ENCODE results near the gene VASP. TPM values are rescaled to one million over a fixed set of nuclear protein-coding genes. Genes with fewer than 3 reads are reported as not detected.

VASP gene
- total and polyA plus RNA-seq, 2 of the 13 experiments (the other 11 are each of a cell fraction or from before 2014, with no cell fraction given) = 41.8 to 67.1 TPM

DNA sequence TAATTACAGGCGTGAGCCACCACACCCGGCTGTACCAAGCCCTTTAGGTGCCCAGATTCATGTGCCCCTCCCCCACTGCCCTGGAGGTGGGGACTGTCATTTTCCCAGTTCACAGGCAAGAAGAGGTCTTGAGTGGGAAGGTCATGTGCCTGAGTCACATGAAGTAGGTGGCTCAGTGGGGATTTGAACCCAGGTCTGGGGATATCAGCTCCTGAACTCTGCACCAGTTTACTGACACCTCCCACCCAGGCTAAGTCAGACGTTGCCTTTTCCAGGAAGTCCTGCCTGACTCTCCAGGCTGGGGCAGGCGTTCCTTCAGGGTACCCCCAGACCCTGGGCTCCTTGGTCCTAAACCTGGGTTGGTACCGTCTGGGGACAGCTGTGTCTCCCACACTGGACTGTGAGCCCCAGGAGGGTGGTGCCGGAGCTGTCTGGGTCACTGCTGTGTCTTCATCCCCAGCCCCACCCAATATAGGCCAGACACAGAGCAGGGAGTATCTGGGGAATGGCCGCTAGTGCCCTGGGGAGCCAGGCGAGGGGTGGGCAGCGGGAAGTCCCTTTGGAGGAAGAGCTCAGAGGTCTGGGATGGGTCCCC lies 8.6 kb downstream of the VASP start (continued):
- TF ChIP-seq, protein P1, sequence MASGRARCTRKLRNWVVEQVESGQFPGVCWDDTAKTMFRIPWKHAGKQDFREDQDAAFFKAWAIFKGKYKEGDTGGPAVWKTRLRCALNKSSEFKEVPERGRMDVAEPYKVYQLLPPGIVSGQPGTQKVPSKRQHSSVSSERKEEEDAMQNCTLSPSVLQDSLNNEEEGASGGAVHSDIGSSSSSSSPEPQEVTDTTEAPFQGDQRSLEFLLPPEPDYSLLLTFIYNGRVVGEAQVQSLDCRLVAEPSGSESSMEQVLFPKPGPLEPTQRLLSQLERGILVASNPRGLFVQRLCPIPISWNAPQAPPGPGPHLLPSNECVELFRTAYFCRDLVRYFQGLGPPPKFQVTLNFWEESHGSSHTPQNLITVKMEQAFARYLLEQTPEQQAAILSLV (CRISPR knock-in tag; IDR thresholded peaks at IDR 0.05; ENCODE audit: borderline replicate concordance) = no peak
- TF ChIP-seq ZKSCAN8 (CRISPR knock-in tag; IDR thresholded peaks at IDR 0.05; ENCODE audit: borderline replicate concordance) = no peak
- 0 out of 2 replicates have a peak, but pooled peaks have one; percentile 6 for TF ChIP-seq ZNF350 (CRISPR knock-in tag; IDR thresholded peaks at IDR 0.05; ENCODE audit: borderline replicate concordance, low read depth)
- TF ChIP-seq, protein P2, sequence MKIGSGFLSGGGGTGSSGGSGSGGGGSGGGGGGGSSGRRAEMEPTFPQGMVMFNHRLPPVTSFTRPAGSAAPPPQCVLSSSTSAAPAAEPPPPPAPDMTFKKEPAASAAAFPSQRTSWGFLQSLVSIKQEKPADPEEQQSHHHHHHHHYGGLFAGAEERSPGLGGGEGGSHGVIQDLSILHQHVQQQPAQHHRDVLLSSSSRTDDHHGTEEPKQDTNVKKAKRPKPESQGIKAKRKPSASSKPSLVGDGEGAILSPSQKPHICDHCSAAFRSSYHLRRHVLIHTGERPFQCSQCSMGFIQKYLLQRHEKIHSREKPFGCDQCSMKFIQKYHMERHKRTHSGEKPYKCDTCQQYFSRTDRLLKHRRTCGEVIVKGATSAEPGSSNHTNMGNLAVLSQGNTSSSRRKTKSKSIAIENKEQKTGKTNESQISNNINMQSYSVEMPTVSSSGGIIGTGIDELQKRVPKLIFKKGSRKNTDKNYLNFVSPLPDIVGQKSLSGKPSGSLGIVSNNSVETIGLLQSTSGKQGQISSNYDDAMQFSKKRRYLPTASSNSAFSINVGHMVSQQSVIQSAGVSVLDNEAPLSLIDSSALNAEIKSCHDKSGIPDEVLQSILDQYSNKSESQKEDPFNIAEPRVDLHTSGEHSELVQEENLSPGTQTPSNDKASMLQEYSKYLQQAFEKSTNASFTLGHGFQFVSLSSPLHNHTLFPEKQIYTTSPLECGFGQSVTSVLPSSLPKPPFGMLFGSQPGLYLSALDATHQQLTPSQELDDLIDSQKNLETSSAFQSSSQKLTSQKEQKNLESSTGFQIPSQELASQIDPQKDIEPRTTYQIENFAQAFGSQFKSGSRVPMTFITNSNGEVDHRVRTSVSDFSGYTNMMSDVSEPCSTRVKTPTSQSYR (CRISPR knock-in tag; IDR thresholded peaks at IDR 0.05; ENCODE audit: borderline replicate concordance) = peak; percentile 49; the same call in 1 of the 2 replicates
- no peak for TF ChIP-seq ZSCAN30 (CRISPR knock-in tag; IDR thresholded peaks at IDR 0.05)
- no peak for TF ChIP-seq CHD2 (IDR thresholded peaks at IDR 0.05; ENCODE audit: low read depth, low read length)
- TF ChIP-seq YEATS4 (CRISPR knock-in tag; IDR thresholded peaks at IDR 0.05; ENCODE audit: borderline replicate concordance) = no peak
- 0 out of 2 replicates have a peak, but pooled peaks have one; percentile 39 for TF ChIP-seq PPARG (CRISPR knock-in tag; conservative IDR thresholded peaks at IDR 0.05)

DNA sequence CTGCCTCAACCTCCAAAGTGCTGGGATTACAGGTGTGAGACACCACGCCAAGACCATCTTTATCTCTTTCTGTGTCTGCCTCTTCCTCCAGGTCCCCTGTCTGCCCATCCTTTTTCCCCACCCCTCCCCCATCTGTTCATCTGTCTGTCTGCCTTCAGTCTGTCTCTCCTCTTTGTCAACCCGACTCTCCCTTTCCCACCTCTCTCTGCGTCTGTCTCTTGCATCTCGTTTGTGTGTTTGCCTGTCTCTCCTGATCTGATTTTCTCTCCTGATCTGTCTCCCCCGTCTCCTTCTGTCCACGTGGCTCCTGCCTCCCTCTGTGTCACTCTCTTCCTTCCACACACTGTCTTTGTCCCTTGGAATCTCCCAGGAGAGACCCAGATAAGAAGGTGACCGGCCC lies 10.0 kb downstream of the VASP start:
- 80% methylated on average over 7 of the region's 7 CpGs for WGBS (ENCODE audit: low lambda C conversion rate)
- no peak for ATAC-seq
- Histone ChIP-seq H2AFZ (ENCODE audit: low read length) (no peak overlapping the region), H4K20me1 (ENCODE audit: insufficient read depth, low read length) (peaks cover 5% of the 10 kb centered on the region), H3K9ac (ENCODE audit: insufficient read depth, low read depth, low read length) (no peak overlapping the region), H3K4me2 (ENCODE audit: low read depth, low read length) (no peak overlapping the region), H3K27me3 (ENCODE audit: control insufficient read depth in 1 of 2, insufficient read depth in 2 of 2, low read length in 2 of 2) (no peaks in the 10 kb centered on the region), H3K4me3 (replicated peaks in 1 of 3; ENCODE audit: insufficient read depth in 1 of 3, low read depth in 2 of 3, low read length in 3 of 3) (no peak overlapping the region), H3K27ac (ENCODE audit: extremely low read length, insufficient read depth, low read length) (no peak overlapping the region), H3K9me3 (ENCODE audit: low read length) (no peaks in the 10 kb centered on the region), H3K4me1 (ENCODE audit: insufficient read depth, low read length) (peaks cover 62% of the 10 kb centered on the region), H3K79me2 (ENCODE audit: insufficient read depth, low read length) (peaks cover 21% of the 10 kb centered on the region), H3K36me3 (replicated peaks in 1 of 2; ENCODE audit: control insufficient read depth in 1 of 2, insufficient read depth in 2 of 2, low read length in 2 of 2) (peaks cover 21 to 34% of the 10 kb centered on the region in 2 experiments; a peak in 4 of 5 replicates)
- intact Hi-C loops (cut with micrococcal nuclease; ENCODE audit: unreplicated experiment) (no loop called here), in situ Hi-C loops (cut with HindIII; ENCODE audit: extremely low pct_ligation_motif_present, low pct_unique_long_range_greater_than_20kb) (no loop called here)
- BruUV-seq (replicated peaks) = no TSS peak
- no peak for DNase-seq (ENCODE audit: low spot score)
- ChIA-PET CTCF (ENCODE audit: low intra/inter-chr PET ratio, low total read pairs) (no interaction called here), POLR2A (interaction anchor here (1.0 kb wide), 1 partner anchor 67 kb away, joined by 3 read pairs; no protein-coding TSS in a partner anchor)
- no peak for FAIRE-seq
- no peak for TF ChIP-seq ZSCAN21 (CRISPR knock-in tag; IDR thresholded peaks at IDR 0.05; ENCODE audit: borderline replicate concordance)
- TF ChIP-seq RBM39 (IDR thresholded peaks at IDR 0.05; ENCODE audit: low read depth, low read length, poor library complexity, severe bottlenecking) = no peak
- TF ChIP-seq, protein P2 (CRISPR knock-in tag; IDR thresholded peaks at IDR 0.05; ENCODE audit: borderline replicate concordance) = no peak
- TF ChIP-seq, protein P3, sequence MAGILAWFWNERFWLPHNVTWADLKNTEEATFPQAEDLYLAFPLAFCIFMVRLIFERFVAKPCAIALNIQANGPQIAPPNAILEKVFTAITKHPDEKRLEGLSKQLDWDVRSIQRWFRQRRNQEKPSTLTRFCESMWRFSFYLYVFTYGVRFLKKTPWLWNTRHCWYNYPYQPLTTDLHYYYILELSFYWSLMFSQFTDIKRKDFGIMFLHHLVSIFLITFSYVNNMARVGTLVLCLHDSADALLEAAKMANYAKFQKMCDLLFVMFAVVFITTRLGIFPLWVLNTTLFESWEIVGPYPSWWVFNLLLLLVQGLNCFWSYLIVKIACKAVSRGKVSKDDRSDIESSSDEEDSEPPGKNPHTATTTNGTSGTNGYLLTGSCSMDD (CRISPR knock-in tag; IDR thresholded peaks at IDR 0.05) = no peak
- TF ChIP-seq, protein P4, sequence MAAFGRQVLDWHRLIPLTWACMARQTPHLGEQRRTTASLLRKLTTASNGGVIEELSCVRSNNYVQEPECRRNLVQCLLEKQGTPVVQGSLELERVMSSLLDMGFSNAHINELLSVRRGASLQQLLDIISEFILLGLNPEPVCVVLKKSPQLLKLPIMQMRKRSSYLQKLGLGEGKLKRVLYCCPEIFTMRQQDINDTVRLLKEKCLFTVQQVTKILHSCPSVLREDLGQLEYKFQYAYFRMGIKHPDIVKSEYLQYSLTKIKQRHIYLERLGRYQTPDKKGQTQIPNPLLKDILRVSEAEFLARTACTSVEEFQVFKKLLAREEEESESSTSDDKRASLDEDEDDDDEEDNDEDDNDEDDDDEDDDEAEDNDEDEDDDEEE (CRISPR knock-in tag; IDR thresholded peaks at IDR 0.05) = no peak
